H1 (cell line): Measurements from ENCODE around the gene YBX1. TPM values are rescaled to one million over a fixed set of nuclear protein-coding genes. Genes with fewer than 3 reads are reported as not detected.

Experiments
- CHD7 ChIP-seq: fragments of 300-600 bp; sonication (generic); IDR thresholded peaks from 2 replicates; pipeline ENCODE4 v1.7.1; 2012; ENCODE audit warnings: low read length, moderate library complexity, mild to moderate bottlenecking, inconsistent platforms; ENCODE audit not compliant: insufficient replicate concordance
- polyA plus RNA-seq, 7 experiments: library from polyadenylated mRNA; depleted of rRNA in 3 of 7; stranded (reverse) in 5 of 7; unstranded in 2 of 7; fragments of >200 nt in 5 of 7; fragments of 200-250 nt in 2 of 7; gene quantifications; 1 replicate in 5 of 7; 2 replicates in 1 of 7; 4 replicates in 1 of 7; pipeline versions ENCODE4 v1.2.1 to v1.2.3, GENCODE V29; 2011 to 2013; ENCODE audit warnings: missing spikeins in 2 of 7, mixed read lengths in 2 of 7
- total RNA-seq: library from RNA; stranded (reverse); fragmentation: NEBNext Ultra II Directional; extraction: Animal tissue kit (Norgen Biotek cat#: 25700); gene quantifications from 2 replicates; pipeline ENCODE4 v1.2.1, GENCODE V29; 2021

YBX1 gene
- total and polyA plus RNA-seq, 2 of the 8 experiments (the other 6 are each of a cell fraction or from before 2014, with no cell fraction given): 438 to 1,219 TPM

GRCh38 chr1:42742617-42743316, 60.5 kb downstream of the YBX1 start (continued):
- TF ChIP-seq CHD7: no peak
